NT2/D1 (cell line): ENCODE data around the gene MMP17.

Source experiments
- SUZ12 ChIP-seq: IDR thresholded peaks from 2 replicates; pipeline ENCODE4 v1.6.1; 2011; ENCODE audit not compliant: insufficient read length, insufficient read depth; ENCODE audit errors: extremely low read depth
- YY1 ChIP-seq: IDR thresholded peaks from 2 replicates; pipeline ENCODE4 v1.6.1; 2011; ENCODE audit not compliant: insufficient read length, insufficient read depth
- ZNF274 ChIP-seq: IDR thresholded peaks from 2 replicates; pipeline ENCODE4 v1.6.1; 2011; ENCODE audit warnings: mild to moderate bottlenecking, low read depth, low read length

- TF ChIP-seq ZNF274 (no peak), YY1 (no peak), SUZ12 (no peak)
These were observed 54.8 kb downstream of the MMP17 start for GRCh38 chr12:131882804-131883520.
